T-helper 22 cell (primary cell): ENCODE results near the gene TCFL5.

ENCODE experiments used
- DNase-seq: peaks from one replicate; pipeline ENCODE4 v3.0.0-alpha.2; 2020; ENCODE audit warnings: low read depth

The TCFL5 gene

GRCh38 chr20:62809530-62810428 lies 51.8 kb downstream of the TCFL5 start:
- no peak for DNase-seq

- DNase-seq: peak; percentile 39
These were observed 53.3 kb downstream of the TCFL5 start for GRCh38 chr20:62808211-62808865.

- no peak for DNase-seq
These were observed 54.0 kb downstream of the TCFL5 start for GRCh38 chr20:62807444-62808210.

- DNase-seq: no peak
These were observed 55.1 kb downstream of the TCFL5 start for GRCh38 chr20:62806383-62807050.

GRCh38 chr20:62805711-62806382 lies 55.8 kb downstream of the TCFL5 start:
- DNase-seq: no peak

GRCh38 chr20:62805155-62805710 lies 56.4 kb downstream of the TCFL5 start:
- DNase-seq: no peak

- peak; percentile 61 for DNase-seq
These were observed 56.9 kb downstream of the TCFL5 start, which contains the start of gene OGFR for GRCh38 chr20:62804627-62805154. OGFR (plus strand) TSS chr20:62804835; CDS start chr20:62804860, 25 bp downstream.

- DNase-seq: no peak
These were observed 57.5 kb downstream of the TCFL5 start for GRCh38 chr20:62804021-62804626.

- no peak for DNase-seq
These were observed 59.5 kb downstream of the TCFL5 start for GRCh38 chr20:62802026-62802712.

- no peak for DNase-seq
These were observed 60.2 kb downstream of the TCFL5 start for GRCh38 chr20:62801284-62802010.

GRCh38 chr20:62800314-62801259 lies 61.0 kb downstream of the TCFL5 start:
- DNase-seq: no peak

- DNase-seq: no peak
These were observed 61.7 kb downstream of the TCFL5 start for GRCh38 chr20:62799873-62800272.

- no peak for DNase-seq
These were observed 62.2 kb downstream of the TCFL5 start for GRCh38 chr20:62799459-62799858.

GRCh38 chr20:62799036-62799435 lies 62.6 kb downstream of the TCFL5 start:
- DNase-seq: no peak

GRCh38 chr20:62797671-62798532 lies 63.7 kb downstream of the TCFL5 start:
- DNase-seq: no peak

- DNase-seq: no peak
These were observed 64.7 kb downstream of the TCFL5 start for GRCh38 chr20:62796699-62797491.
